GM12878 (cell line): ENCODE measurements around the gene GABRB1. TPM values are rescaled to one million over a fixed set of nuclear protein-coding genes. Genes with fewer than 3 reads are reported as not detected.

Source experiments
- CBFB ChIP-seq: IDR thresholded peaks from 2 replicates; pipeline ENCODE4 v1.6.1; 2016; ENCODE audit warnings: antibody characterized with exemption, low read depth
- CREM ChIP-seq: IDR thresholded peaks from 2 replicates; pipeline ENCODE4 v1.6.1; 2014; ENCODE audit warnings: antibody characterized with exemption, low read depth
- EZH2 ChIP-seq: IDR thresholded peaks from 2 replicates; pipeline ENCODE4 v1.6.1; 2012; ENCODE audit warnings: low read depth, mild to moderate bottlenecking, control low read depth, inconsistent platforms, low read length, borderline replicate concordance; ENCODE audit not compliant: control insufficient read depth
- KAT2A ChIP-seq: conservative IDR thresholded peaks from 2 replicates; pipeline ENCODE4 v1.6.1; 2011; ENCODE audit warnings: low read depth, low read length; ENCODE audit not compliant: control insufficient read depth
- LARP7 ChIP-seq: fragments of 450-650 bp; IDR thresholded peaks from 2 replicates; pipeline ENCODE4 v1.6.1; 2017; ENCODE audit warnings: mild to moderate bottlenecking
- MTA2 ChIP-seq: fragments of 450-650 bp; IDR thresholded peaks from 2 replicates; pipeline ENCODE4 v1.6.1; 2016; ENCODE audit warnings: low read depth, mild to moderate bottlenecking, moderate library complexity
- NFYB ChIP-seq: IDR thresholded peaks from 2 replicates; pipeline ENCODE4 v1.6.1; 2011; ENCODE audit warnings: low read depth, mild to moderate bottlenecking, low read length, improper control_type of control experiment, moderate library complexity; ENCODE audit not compliant: insufficient read depth
- NR2C1 ChIP-seq: fragments of 450-650 bp; IDR thresholded peaks from 2 replicates; pipeline ENCODE4 v1.6.1; 2017; ENCODE audit warnings: antibody characterized with exemption, mild to moderate bottlenecking, moderate library complexity
- SREBF1 ChIP-seq: IDR thresholded peaks from 2 replicates; pipeline ENCODE4 v1.6.1; 2012; ENCODE audit warnings: mild to moderate bottlenecking, low read length
- SUPT20H ChIP-seq: IDR thresholded peaks from 2 replicates; pipeline ENCODE4 v1.6.1; 2011; ENCODE audit warnings: low read depth, mild to moderate bottlenecking, low read length, moderate library complexity, borderline replicate concordance; ENCODE audit not compliant: control insufficient read depth
- ZBED1 ChIP-seq: IDR thresholded peaks from 2 replicates; pipeline ENCODE4 v1.6.1; 2016; ENCODE audit warnings: borderline replicate concordance
- ZNF274 ChIP-seq: IDR thresholded peaks from one replicate; pipeline ENCODE4 v1.8.0; 2011; ENCODE audit not compliant: insufficient read length, insufficient read depth
- polyA plus RNA-seq, 11 experiments: library from polyadenylated mRNA; depleted of rRNA in 4 of 11; unstranded in 6 of 11; stranded (reverse) in 5 of 11; fragments of >200 nt; fragmentation: Nextera tagmentation in 4 of 11; fragmentation: Illumina TruSeq in 1 of 11; extraction: Ambion mirVana in 4 of 11; extraction: Trizol in 1 of 11; gene quantifications; 1 replicate in 1 of 11; 2 replicates in 10 of 11; pipeline versions ENCODE4 v1.2.1 to v1.2.3, GENCODE V29; 2011 to 2016; ENCODE audit warnings: inconsistent platforms in 2 of 11, missing spikeins in 2 of 11, low read depth in 1 of 11
- total RNA-seq, 4 experiments: library from RNA; depleted of rRNA in 3 of 4; stranded (reverse); fragments of >200 nt in 3 of 4; fragmentation: Illumina TruSeq in 1 of 4; extraction: Trizol in 1 of 4; gene quantifications; 2 replicates each; pipeline versions ENCODE4 v1.2.1 to v1.2.3, GENCODE V29; 2013 to 2021
- TF ChIP-seq, protein P1 (sequence below): fragments of 450-650 bp; formaldehyde crosslinking; IDR thresholded peaks from 2 replicates; pipeline ENCODE4 v1.5.0; 2022; ENCODE audit warnings: mild to moderate bottlenecking, missing genetic modification characterization
- TF ChIP-seq, protein P2 (sequence below): fragments of 450-650 bp; formaldehyde crosslinking; IDR thresholded peaks from 2 replicates; pipeline ENCODE4 v1.4.0; 2020; ENCODE audit warnings: mild to moderate bottlenecking, moderate library complexity
- TF ChIP-seq, protein P3 (sequence below): IDR thresholded peaks from 2 replicates; pipeline ENCODE4 v1.6.1; 2012; ENCODE audit warnings: low read depth, low read length, improper control_type of control experiment
- TF ChIP-seq, protein P4 (sequence below): IDR thresholded peaks from 2 replicates; pipeline ENCODE4 v1.6.1; 2011; ENCODE audit warnings: low read depth, low read length, improper control_type of control experiment, borderline replicate concordance
- TF ChIP-seq, protein P5 (sequence below): IDR thresholded peaks from 2 replicates; pipeline ENCODE4 v1.6.1; 2012; ENCODE audit warnings: low read depth, low read length, improper control_type of control experiment
- TF ChIP-seq, protein P6 (sequence below): fragments of 450-650 bp; IDR thresholded peaks from 2 replicates; pipeline ENCODE4 v1.6.1; 2017; ENCODE audit warnings: low read depth, mild to moderate bottlenecking, moderate library complexity

Gene GABRB1
- total and polyA plus RNA-seq, 10 of the 15 experiments (the other 5 are each of a cell fraction or from before 2014, with no cell fraction given): 0.13 to 0.92 TPM; not detected in 8

DNA sequence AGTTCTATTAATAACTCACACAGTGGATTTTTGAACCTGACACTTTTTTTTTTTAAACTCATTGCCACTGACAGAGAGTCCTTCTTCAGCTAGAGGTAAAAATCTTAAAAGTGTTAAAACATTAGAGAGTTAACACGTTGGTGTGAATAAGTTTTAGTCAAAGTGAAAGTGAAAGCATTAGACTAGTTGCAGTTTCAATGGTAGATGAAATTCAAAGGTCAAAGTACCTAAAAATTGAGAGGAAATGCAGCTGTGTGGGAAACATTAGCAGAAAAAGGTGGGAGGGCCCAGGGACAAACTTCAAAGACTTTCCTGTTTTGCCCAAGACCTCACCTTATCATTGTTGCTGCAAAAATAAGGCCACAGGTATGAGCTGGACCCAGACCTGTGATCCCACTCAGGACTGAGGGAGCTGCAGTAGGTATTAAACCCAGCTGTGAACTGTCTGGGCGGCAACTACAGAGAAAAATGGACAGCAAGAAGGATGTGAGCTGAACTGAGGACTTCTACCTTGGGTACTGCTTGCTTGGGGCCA lies 20.4 kb upstream of the GABRB1 start (continued):
- TF ChIP-seq, protein P1, sequence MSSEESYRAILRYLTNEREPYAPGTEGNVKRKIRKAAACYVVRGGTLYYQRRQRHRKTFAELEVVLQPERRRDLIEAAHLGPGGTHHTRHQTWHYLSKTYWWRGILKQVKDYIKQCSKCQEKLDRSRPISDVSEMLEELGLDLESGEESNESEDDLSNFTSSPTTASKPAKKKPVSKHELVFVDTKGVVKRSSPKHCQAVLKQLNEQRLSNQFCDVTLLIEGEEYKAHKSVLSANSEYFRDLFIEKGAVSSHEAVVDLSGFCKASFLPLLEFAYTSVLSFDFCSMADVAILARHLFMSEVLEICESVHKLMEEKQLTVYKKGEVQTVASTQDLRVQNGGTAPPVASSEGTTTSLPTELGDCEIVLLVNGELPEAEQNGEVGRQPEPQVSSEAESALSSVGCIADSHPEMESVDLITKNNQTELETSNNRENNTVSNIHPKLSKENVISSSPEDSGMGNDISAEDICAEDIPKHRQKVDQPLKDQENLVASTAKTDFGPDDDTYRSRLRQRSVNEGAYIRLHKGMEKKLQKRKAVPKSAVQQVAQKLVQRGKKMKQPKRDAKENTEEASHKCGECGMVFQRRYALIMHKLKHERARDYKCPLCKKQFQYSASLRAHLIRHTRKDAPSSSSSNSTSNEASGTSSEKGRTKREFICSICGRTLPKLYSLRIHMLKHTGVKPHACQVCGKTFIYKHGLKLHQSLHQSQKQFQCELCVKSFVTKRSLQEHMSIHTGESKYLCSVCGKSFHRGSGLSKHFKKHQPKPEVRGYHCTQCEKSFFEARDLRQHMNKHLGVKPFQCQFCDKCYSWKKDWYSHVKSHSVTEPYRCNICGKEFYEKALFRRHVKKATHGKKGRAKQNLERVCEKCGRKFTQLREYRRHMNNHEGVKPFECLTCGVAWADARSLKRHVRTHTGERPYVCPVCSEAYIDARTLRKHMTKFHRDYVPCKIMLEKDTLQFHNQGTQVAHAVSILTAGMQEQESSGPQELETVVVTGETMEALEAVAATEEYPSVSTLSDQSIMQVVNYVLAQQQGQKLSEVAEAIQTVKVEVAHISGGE (CRISPR knock-in tag): no peak
- TF ChIP-seq ZNF274: no peak
- TF ChIP-seq, protein P2, sequence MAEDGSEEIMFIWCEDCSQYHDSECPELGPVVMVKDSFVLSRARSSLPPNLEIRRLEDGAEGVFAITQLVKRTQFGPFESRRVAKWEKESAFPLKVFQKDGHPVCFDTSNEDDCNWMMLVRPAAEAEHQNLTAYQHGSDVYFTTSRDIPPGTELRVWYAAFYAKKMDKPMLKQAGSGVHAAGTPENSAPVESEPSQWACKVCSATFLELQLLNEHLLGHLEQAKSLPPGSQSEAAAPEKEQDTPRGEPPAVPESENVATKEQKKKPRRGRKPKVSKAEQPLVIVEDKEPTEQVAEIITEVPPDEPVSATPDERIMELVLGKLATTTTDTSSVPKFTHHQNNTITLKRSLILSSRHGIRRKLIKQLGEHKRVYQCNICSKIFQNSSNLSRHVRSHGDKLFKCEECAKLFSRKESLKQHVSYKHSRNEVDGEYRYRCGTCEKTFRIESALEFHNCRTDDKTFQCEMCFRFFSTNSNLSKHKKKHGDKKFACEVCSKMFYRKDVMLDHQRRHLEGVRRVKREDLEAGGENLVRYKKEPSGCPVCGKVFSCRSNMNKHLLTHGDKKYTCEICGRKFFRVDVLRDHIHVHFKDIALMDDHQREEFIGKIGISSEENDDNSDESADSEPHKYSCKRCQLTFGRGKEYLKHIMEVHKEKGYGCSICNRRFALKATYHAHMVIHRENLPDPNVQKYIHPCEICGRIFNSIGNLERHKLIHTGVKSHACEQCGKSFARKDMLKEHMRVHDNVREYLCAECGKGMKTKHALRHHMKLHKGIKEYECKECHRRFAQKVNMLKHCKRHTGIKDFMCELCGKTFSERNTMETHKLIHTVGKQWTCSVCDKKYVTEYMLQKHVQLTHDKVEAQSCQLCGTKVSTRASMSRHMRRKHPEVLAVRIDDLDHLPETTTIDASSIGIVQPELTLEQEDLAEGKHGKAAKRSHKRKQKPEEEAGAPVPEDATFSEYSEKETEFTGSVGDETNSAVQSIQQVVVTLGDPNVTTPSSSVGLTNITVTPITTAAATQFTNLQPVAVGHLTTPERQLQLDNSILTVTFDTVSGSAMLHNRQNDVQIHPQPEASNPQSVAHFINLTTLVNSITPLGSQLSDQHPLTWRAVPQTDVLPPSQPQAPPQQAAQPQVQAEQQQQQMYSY: no peak
- TF ChIP-seq CBFB: no peak
- TF ChIP-seq, protein P3, sequence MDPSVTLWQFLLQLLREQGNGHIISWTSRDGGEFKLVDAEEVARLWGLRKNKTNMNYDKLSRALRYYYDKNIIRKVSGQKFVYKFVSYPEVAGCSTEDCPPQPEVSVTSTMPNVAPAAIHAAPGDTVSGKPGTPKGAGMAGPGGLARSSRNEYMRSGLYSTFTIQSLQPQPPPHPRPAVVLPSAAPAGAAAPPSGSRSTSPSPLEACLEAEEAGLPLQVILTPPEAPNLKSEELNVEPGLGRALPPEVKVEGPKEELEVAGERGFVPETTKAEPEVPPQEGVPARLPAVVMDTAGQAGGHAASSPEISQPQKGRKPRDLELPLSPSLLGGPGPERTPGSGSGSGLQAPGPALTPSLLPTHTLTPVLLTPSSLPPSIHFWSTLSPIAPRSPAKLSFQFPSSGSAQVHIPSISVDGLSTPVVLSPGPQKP: no peak
- no peak for TF ChIP-seq SUPT20H
- TF ChIP-seq CREM: no peak
- no peak for TF ChIP-seq ZBED1
- TF ChIP-seq, protein P4, sequence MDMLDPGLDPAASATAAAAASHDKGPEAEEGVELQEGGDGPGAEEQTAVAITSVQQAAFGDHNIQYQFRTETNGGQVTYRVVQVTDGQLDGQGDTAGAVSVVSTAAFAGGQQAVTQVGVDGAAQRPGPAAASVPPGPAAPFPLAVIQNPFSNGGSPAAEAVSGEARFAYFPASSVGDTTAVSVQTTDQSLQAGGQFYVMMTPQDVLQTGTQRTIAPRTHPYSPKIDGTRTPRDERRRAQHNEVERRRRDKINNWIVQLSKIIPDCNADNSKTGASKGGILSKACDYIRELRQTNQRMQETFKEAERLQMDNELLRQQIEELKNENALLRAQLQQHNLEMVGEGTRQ: no peak
- TF ChIP-seq NR2C1: peak; percentile 95
- no peak for TF ChIP-seq KAT2A
- TF ChIP-seq NFYB: no peak
- TF ChIP-seq SREBF1: no peak
- no peak for TF ChIP-seq LARP7
- TF ChIP-seq, protein P5, sequence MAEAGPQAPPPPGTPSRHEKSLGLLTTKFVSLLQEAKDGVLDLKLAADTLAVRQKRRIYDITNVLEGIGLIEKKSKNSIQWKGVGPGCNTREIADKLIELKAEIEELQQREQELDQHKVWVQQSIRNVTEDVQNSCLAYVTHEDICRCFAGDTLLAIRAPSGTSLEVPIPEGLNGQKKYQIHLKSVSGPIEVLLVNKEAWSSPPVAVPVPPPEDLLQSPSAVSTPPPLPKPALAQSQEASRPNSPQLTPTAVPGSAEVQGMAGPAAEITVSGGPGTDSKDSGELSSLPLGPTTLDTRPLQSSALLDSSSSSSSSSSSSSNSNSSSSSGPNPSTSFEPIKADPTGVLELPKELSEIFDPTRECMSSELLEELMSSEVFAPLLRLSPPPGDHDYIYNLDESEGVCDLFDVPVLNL: no peak
- TF ChIP-seq EZH2: no peak
- TF ChIP-seq MTA2: peak; percentile 93
- TF ChIP-seq, protein P6, sequence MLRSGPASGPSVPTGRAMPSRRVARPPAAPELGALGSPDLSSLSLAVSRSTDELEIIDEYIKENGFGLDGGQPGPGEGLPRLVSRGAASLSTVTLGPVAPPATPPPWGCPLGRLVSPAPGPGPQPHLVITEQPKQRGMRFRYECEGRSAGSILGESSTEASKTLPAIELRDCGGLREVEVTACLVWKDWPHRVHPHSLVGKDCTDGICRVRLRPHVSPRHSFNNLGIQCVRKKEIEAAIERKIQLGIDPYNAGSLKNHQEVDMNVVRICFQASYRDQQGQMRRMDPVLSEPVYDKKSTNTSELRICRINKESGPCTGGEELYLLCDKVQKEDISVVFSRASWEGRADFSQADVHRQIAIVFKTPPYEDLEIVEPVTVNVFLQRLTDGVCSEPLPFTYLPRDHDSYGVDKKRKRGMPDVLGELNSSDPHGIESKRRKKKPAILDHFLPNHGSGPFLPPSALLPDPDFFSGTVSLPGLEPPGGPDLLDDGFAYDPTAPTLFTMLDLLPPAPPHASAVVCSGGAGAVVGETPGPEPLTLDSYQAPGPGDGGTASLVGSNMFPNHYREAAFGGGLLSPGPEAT: peak; percentile 76; the same call in 1 of the 2 replicates
